Stimulated activated memory B cell treated with anti-CD40 and anti-IgM and Interleukin-4, amounts not matched to agents 10 μg/mL and 1 μg/mL and 100 μg/mL, for 72 hours (primary cell): ENCODE measurements around the gene MYO1F.
A peak's percentile ranks its signal among the peaks of the same experiment; 100 is the strongest.
"Not testable (repeated sequence)": the region's sequence is repeated elsewhere in the genome, so short reads cannot be mapped to it uniquely, and the experiment has no call there.

ENCODE experiments used
- ATAC-seq: fragments of 150-1000 bp; cut with Tn5 transposase; 2 replicates; pipeline ENCODE4 v1.10.0; 2021
- H3K27ac Mint-ChIP-seq: one replicate; pipeline ENCODE4 v1.8.0; 2022; ENCODE audit warnings: mild to moderate bottlenecking, mixed read lengths
- H3K27me3 Mint-ChIP-seq: one replicate; pipeline ENCODE4 v1.8.0; 2022; ENCODE audit warnings: mixed read lengths
- H3K36me3 Mint-ChIP-seq: one replicate; pipeline ENCODE4 v1.8.0; 2022; ENCODE audit warnings: mixed read lengths
- H3K4me1 Mint-ChIP-seq: one replicate; pipeline ENCODE4 v1.8.0; 2022; ENCODE audit warnings: mixed read lengths
- H3K4me3 Mint-ChIP-seq: one replicate; pipeline ENCODE4 v1.8.0; 2022; ENCODE audit warnings: mild to moderate bottlenecking, moderate library complexity, mixed read lengths
- H3K9me3 Mint-ChIP-seq: one replicate; pipeline ENCODE4 v1.8.0; 2022; ENCODE audit warnings: mixed read lengths

Gene MYO1F

GRCh38 chr19:8557642-8558238, 19.5 kb downstream of the MYO1F start:
- ATAC-seq = no peak
- peaks cover 40% of the 10 kb centered on the region for H3K36me3 Mint-ChIP-seq
- H3K4me1 Mint-ChIP-seq = peaks cover 26% of the 10 kb centered on the region
- no peaks in the 10 kb centered on the region for H3K9me3 Mint-ChIP-seq
- H3K4me3 Mint-ChIP-seq = no peak overlapping the region
- peak overlapping the region; percentile 54 for H3K27ac Mint-ChIP-seq
- no peaks in the 10 kb centered on the region for H3K27me3 Mint-ChIP-seq

GRCh38 chr19:8553729-8554128, 23.5 kb downstream of the MYO1F start:
- H3K27ac Mint-ChIP-seq, H3K4me3 Mint-ChIP-seq, H3K27me3 Mint-ChIP-seq, ATAC-seq, H3K9me3 Mint-ChIP-seq: not testable (repeated sequence)
- Mint-ChIP-seq H3K4me1 (peaks cover 12% of the 10 kb centered on the region), H3K36me3 (peaks cover 49% of the 10 kb centered on the region)

- H3K36me3 Mint-ChIP-seq = peaks cover 52% of the 10 kb centered on the region
- no peak for ATAC-seq
- peaks cover 8% of the 10 kb centered on the region for H3K4me1 Mint-ChIP-seq
- H3K27me3 Mint-ChIP-seq = no peaks in the 10 kb centered on the region
- H3K9me3 Mint-ChIP-seq = no peaks in the 10 kb centered on the region
- H3K27ac Mint-ChIP-seq = peak overlapping the region; percentile 10
- H3K4me3 Mint-ChIP-seq = no peak overlapping the region
These were observed 24.4 kb downstream of the MYO1F start for GRCh38 chr19:8552810-8553209.

GRCh38 chr19:8550070-8550469, 27.2 kb downstream of the MYO1F start:
- Mint-ChIP-seq H3K36me3 (peaks cover 58% of the 10 kb centered on the region), H3K4me3 (no peak overlapping the region), H3K4me1 (peaks cover 5% of the 10 kb centered on the region), H3K27ac (no peak overlapping the region), H3K9me3 (no peaks in the 10 kb centered on the region), H3K27me3 (no peaks in the 10 kb centered on the region)
- ATAC-seq = no peak

GRCh38 chr19:8545743-8546142, 31.5 kb downstream of the MYO1F start:
- no peak for ATAC-seq
- Mint-ChIP-seq H3K9me3 (no peaks in the 10 kb centered on the region), H3K27ac (no peak overlapping the region), H3K27me3 (no peaks in the 10 kb centered on the region), H3K4me3 (no peak overlapping the region), H3K4me1 (peaks cover 5% of the 10 kb centered on the region), H3K36me3 (peaks cover 41% of the 10 kb centered on the region)

GRCh38 chr19:8544168-8544567, 33.1 kb downstream of the MYO1F start:
- H3K4me3 Mint-ChIP-seq = no peak overlapping the region
- no peaks in the 10 kb centered on the region for H3K9me3 Mint-ChIP-seq
- H3K36me3 Mint-ChIP-seq = peaks cover 46% of the 10 kb centered on the region
- peaks cover 5% of the 10 kb centered on the region for H3K4me1 Mint-ChIP-seq
- ATAC-seq = no peak
- H3K27me3 Mint-ChIP-seq = no peaks in the 10 kb centered on the region
- H3K27ac Mint-ChIP-seq = no peak overlapping the region

GRCh38 chr19:8539621-8540149, 37.6 kb downstream of the MYO1F start:
- ATAC-seq = no peak
- H3K27ac Mint-ChIP-seq = no peak overlapping the region
- peaks cover 45% of the 10 kb centered on the region for H3K36me3 Mint-ChIP-seq
- no peaks in the 10 kb centered on the region for H3K27me3 Mint-ChIP-seq
- no peak overlapping the region for H3K4me3 Mint-ChIP-seq
- no peaks in the 10 kb centered on the region for H3K9me3 Mint-ChIP-seq
- no peaks in the 10 kb centered on the region for H3K4me1 Mint-ChIP-seq

GRCh38 chr19:8537099-8537498, 40.1 kb downstream of the MYO1F start:
- H3K27me3 Mint-ChIP-seq = no peaks in the 10 kb centered on the region
- H3K9me3 Mint-ChIP-seq = no peaks in the 10 kb centered on the region
- peaks cover 40% of the 10 kb centered on the region for H3K36me3 Mint-ChIP-seq
- H3K4me3 Mint-ChIP-seq = no peak overlapping the region
- H3K4me1 Mint-ChIP-seq = no peaks in the 10 kb centered on the region
- H3K27ac Mint-ChIP-seq = no peak overlapping the region
- no peak for ATAC-seq

GRCh38 chr19:8536282-8536681, 41.0 kb downstream of the MYO1F start:
- H3K36me3 Mint-ChIP-seq = peaks cover 41% of the 10 kb centered on the region
- H3K27ac Mint-ChIP-seq = no peak overlapping the region
- H3K4me3 Mint-ChIP-seq = no peak overlapping the region

GRCh38 chr19:8532225-8532624, 45.0 kb downstream of the MYO1F start:
- ATAC-seq = no peak
- Mint-ChIP-seq H3K9me3 (no peaks in the 10 kb centered on the region), H3K4me3 (no peak overlapping the region), H3K27ac (no peak overlapping the region), H3K27me3 (no peaks in the 10 kb centered on the region), H3K36me3 (peaks cover 34% of the 10 kb centered on the region), H3K4me1 (no peaks in the 10 kb centered on the region)

More at GRCh38 chr19:8536282-8536681, 41.0 kb downstream of the MYO1F start:
- H3K27me3 Mint-ChIP-seq = no peaks in the 10 kb centered on the region
- H3K4me1 Mint-ChIP-seq = no peaks in the 10 kb centered on the region
- no peaks in the 10 kb centered on the region for H3K9me3 Mint-ChIP-seq
- no peak for ATAC-seq

- Mint-ChIP-seq H3K36me3 (peaks cover 27% of the 10 kb centered on the region), H3K4me1 (no peaks in the 10 kb centered on the region), H3K9me3 (no peaks in the 10 kb centered on the region), H3K27me3 (no peaks in the 10 kb centered on the region), H3K27ac (no peak overlapping the region), H3K4me3 (no peak overlapping the region)
- ATAC-seq = no peak
These were observed 45.8 kb downstream of the MYO1F start for GRCh38 chr19:8531470-8531869.

- Mint-ChIP-seq H3K27me3 (no peaks in the 10 kb centered on the region), H3K9me3 (no peaks in the 10 kb centered on the region), H3K36me3 (peaks cover 15% of the 10 kb centered on the region), H3K27ac (no peak overlapping the region), H3K4me3 (no peak overlapping the region), H3K4me1 (no peaks in the 10 kb centered on the region)
- no peak for ATAC-seq
These were observed 47.1 kb downstream of the MYO1F start for GRCh38 chr19:8530061-8530679.

GRCh38 chr19:8529369-8530006, 47.8 kb downstream of the MYO1F start:
- ATAC-seq = no peak
- Mint-ChIP-seq H3K27ac (no peak overlapping the region), H3K4me1 (no peaks in the 10 kb centered on the region), H3K9me3 (no peaks in the 10 kb centered on the region), H3K4me3 (no peak overlapping the region), H3K27me3 (no peaks in the 10 kb centered on the region), H3K36me3 (peaks cover 14% of the 10 kb centered on the region)

- Mint-ChIP-seq H3K27ac (peak overlapping the region; percentile 7), H3K9me3 (no peaks in the 10 kb centered on the region), H3K27me3 (no peaks in the 10 kb centered on the region), H3K4me3 (no peak overlapping the region), H3K4me1 (no peaks in the 10 kb centered on the region), H3K36me3 (peaks cover 14% of the 10 kb centered on the region)
- no peak for ATAC-seq
These were observed 48.7 kb downstream of the MYO1F start for GRCh38 chr19:8528500-8528899.

GRCh38 chr19:8526345-8527091, 50.7 kb downstream of the MYO1F start:
- ATAC-seq = no peak

More at GRCh38 chr19:8526345-8527091, 50.7 kb downstream of the MYO1F start:
- Mint-ChIP-seq H3K9me3 (no peaks in the 10 kb centered on the region), H3K36me3 (peaks cover 14% of the 10 kb centered on the region), H3K27ac (no peak overlapping the region), H3K4me1 (no peaks in the 10 kb centered on the region), H3K27me3 (no peaks in the 10 kb centered on the region), H3K4me3 (no peak overlapping the region)
